ENCODE results near the gene SETBP1. TPM values are rescaled to one million over a fixed set of nuclear protein-coding genes. Genes with fewer than 3 reads are reported as not detected.

SETBP1 gene
- total RNA-seq, 1 experiment from 2014 or later, result 3.4 TPM

- Histone ChIP-seq H3K4me1 (ENCODE audit: low read length) (peaks cover 8% of the 10 kb centered on the region), H3K4me2 (ENCODE audit: low read depth, low read length, poor library complexity, severe bottlenecking) (no peak overlapping the region)
Observed at GRCh38 chr18:44899832-44900231, 219.1 kb downstream of the SETBP1 start.

GRCh38 chr18:44900627-44901026, 219.9 kb downstream of the SETBP1 start:
- H3K27ac ChIP-seq (ENCODE audit: low read length), result no peak overlapping the region
- no peaks in the 10 kb centered on the region for H3K9me3 ChIP-seq (ENCODE audit: low read length)
- no peak overlapping the region for H3K9ac ChIP-seq (ENCODE audit: low read length)
- H3K4me1 ChIP-seq (ENCODE audit: low read length), result peaks cover 8% of the 10 kb centered on the region
- no peak for DNase-seq
- H3K36me3 ChIP-seq (ENCODE audit: insufficient read depth, low read length), result no peaks in the 10 kb centered on the region
- no peaks in the 10 kb centered on the region for H4K20me1 ChIP-seq (ENCODE audit: insufficient read depth, low read depth, low read length)
- H3K4me2 ChIP-seq (ENCODE audit: low read depth, low read length, poor library complexity, severe bottlenecking), result no peak overlapping the region
- H3K27me3 ChIP-seq (ENCODE audit: low read length), result 0 out of 2 replicates have a peak, but pooled peaks cover 4% of the 10 kb centered on the region
- no peaks in the 10 kb centered on the region for H3K9me2 ChIP-seq (replicated peaks; ENCODE audit: insufficient read depth, low read length)
- no peaks in the 10 kb centered on the region for H3K79me2 ChIP-seq (ENCODE audit: low read length)
- no peak overlapping the region for H3K4me3 ChIP-seq (ENCODE audit: low read length)
- no peak overlapping the region for H2AFZ ChIP-seq (ENCODE audit: low read length)

More at GRCh38 chr18:44899832-44900231, 219.1 kb downstream of the SETBP1 start:
- no peaks in the 10 kb centered on the region for H4K20me1 ChIP-seq (ENCODE audit: insufficient read depth, low read depth, low read length)
- peak; percentile 58 for DNase-seq
- 0 out of 2 replicates have a peak, but pooled peaks cover 4% of the 10 kb centered on the region for H3K27me3 ChIP-seq (ENCODE audit: low read length)
- H3K9me3 ChIP-seq (ENCODE audit: low read length), result no peaks in the 10 kb centered on the region
- no peak overlapping the region for H3K9ac ChIP-seq (ENCODE audit: low read length)
- no peak overlapping the region for H2AFZ ChIP-seq (ENCODE audit: low read length)
- H3K79me2 ChIP-seq (ENCODE audit: low read length), result no peaks in the 10 kb centered on the region
- H3K27ac ChIP-seq (ENCODE audit: low read length), result no peak overlapping the region
- no peaks in the 10 kb centered on the region for H3K9me2 ChIP-seq (replicated peaks; ENCODE audit: insufficient read depth, low read length)
- no peaks in the 10 kb centered on the region for H3K36me3 ChIP-seq (ENCODE audit: insufficient read depth, low read length)
- no peak overlapping the region for H3K4me3 ChIP-seq (ENCODE audit: low read length)

GRCh38 chr18:44901283-44901682, 220.6 kb downstream of the SETBP1 start:
- no peak overlapping the region for H3K4me2 ChIP-seq (ENCODE audit: low read depth, low read length, poor library complexity, severe bottlenecking)
- H3K4me1 ChIP-seq (ENCODE audit: low read length), result peaks cover 8% of the 10 kb centered on the region
- H3K4me3 ChIP-seq (ENCODE audit: low read length), result no peak overlapping the region
- DNase-seq, result no peak
- H3K79me2 ChIP-seq (ENCODE audit: low read length), result no peaks in the 10 kb centered on the region
- H3K27me3 ChIP-seq (ENCODE audit: low read length), result 0 out of 2 replicates have a peak, but pooled peaks cover 4% of the 10 kb centered on the region
- H3K9me2 ChIP-seq (replicated peaks; ENCODE audit: insufficient read depth, low read length), result no peaks in the 10 kb centered on the region
- H2AFZ ChIP-seq (ENCODE audit: low read length), result no peak overlapping the region
- H3K36me3 ChIP-seq (ENCODE audit: insufficient read depth, low read length), result no peaks in the 10 kb centered on the region
- no peaks in the 10 kb centered on the region for H3K9me3 ChIP-seq (ENCODE audit: low read length)
- H3K9ac ChIP-seq (ENCODE audit: low read length), result no peak overlapping the region
- H4K20me1 ChIP-seq (ENCODE audit: insufficient read depth, low read depth, low read length), result no peaks in the 10 kb centered on the region
- no peak overlapping the region for H3K27ac ChIP-seq (ENCODE audit: low read length)

GRCh38 chr18:44903327-44903726, 222.6 kb downstream of the SETBP1 start:
- no peak overlapping the region for H3K4me3 ChIP-seq (ENCODE audit: low read length)
- peaks cover 8% of the 10 kb centered on the region for H3K4me1 ChIP-seq (ENCODE audit: low read length)
- no peaks in the 10 kb centered on the region for H3K79me2 ChIP-seq (ENCODE audit: low read length)
- no peak overlapping the region for H3K4me2 ChIP-seq (ENCODE audit: low read depth, low read length, poor library complexity, severe bottlenecking)
- no peak overlapping the region for H3K27ac ChIP-seq (ENCODE audit: low read length)
- no peak overlapping the region for H3K9ac ChIP-seq (ENCODE audit: low read length)
- no peaks in the 10 kb centered on the region for H3K9me3 ChIP-seq (ENCODE audit: low read length)
- DNase-seq, result no peak
- H3K36me3 ChIP-seq (ENCODE audit: insufficient read depth, low read length), result no peaks in the 10 kb centered on the region
- no peaks in the 10 kb centered on the region for H4K20me1 ChIP-seq (ENCODE audit: insufficient read depth, low read depth, low read length)
- H3K9me2 ChIP-seq (replicated peaks; ENCODE audit: insufficient read depth, low read length), result no peaks in the 10 kb centered on the region
- no peak overlapping the region for H2AFZ ChIP-seq (ENCODE audit: low read length)
- 0 out of 2 replicates have a peak, but pooled peaks cover 4% of the 10 kb centered on the region for H3K27me3 ChIP-seq (ENCODE audit: low read length)

- Histone ChIP-seq H3K9ac (ENCODE audit: low read length) (no peak overlapping the region), H3K9me3 (ENCODE audit: low read length) (no peaks in the 10 kb centered on the region), H3K4me2 (ENCODE audit: low read depth, low read length, poor library complexity, severe bottlenecking) (no peak overlapping the region), H3K36me3 (ENCODE audit: insufficient read depth, low read length) (no peaks in the 10 kb centered on the region), H3K79me2 (ENCODE audit: low read length) (no peaks in the 10 kb centered on the region), H3K9me2 (replicated peaks; ENCODE audit: insufficient read depth, low read length) (no peaks in the 10 kb centered on the region), H2AFZ (ENCODE audit: low read length) (no peak overlapping the region), H3K4me3 (ENCODE audit: low read length) (no peak overlapping the region), H4K20me1 (ENCODE audit: insufficient read depth, low read depth, low read length) (no peaks in the 10 kb centered on the region), H3K27ac (ENCODE audit: low read length) (no peak overlapping the region), H3K4me1 (ENCODE audit: low read length) (peaks cover 8% of the 10 kb centered on the region), H3K27me3 (ENCODE audit: low read length) (no peaks in the 10 kb centered on the region)
- DNase-seq, result no peak
Observed at GRCh38 chr18:44904768-44905167, 224.1 kb downstream of the SETBP1 start.

GRCh38 chr18:44909191-44909719, 228.6 kb downstream of the SETBP1 start:
- Histone ChIP-seq H3K9me2 (replicated peaks; ENCODE audit: insufficient read depth, low read length) (no peaks in the 10 kb centered on the region), H3K27ac (ENCODE audit: low read length) (no peak overlapping the region), H3K9me3 (ENCODE audit: low read length) (no peaks in the 10 kb centered on the region), H3K27me3 (ENCODE audit: low read length) (no peaks in the 10 kb centered on the region), H3K36me3 (ENCODE audit: insufficient read depth, low read length) (no peaks in the 10 kb centered on the region), H3K4me2 (ENCODE audit: low read depth, low read length, poor library complexity, severe bottlenecking) (no peak overlapping the region), H3K9ac (ENCODE audit: low read length) (no peak overlapping the region), H3K79me2 (ENCODE audit: low read length) (no peaks in the 10 kb centered on the region), H3K4me3 (ENCODE audit: low read length) (no peak overlapping the region), H3K4me1 (ENCODE audit: low read length) (no peaks in the 10 kb centered on the region), H4K20me1 (ENCODE audit: insufficient read depth, low read depth, low read length) (no peaks in the 10 kb centered on the region), H2AFZ (ENCODE audit: low read length) (no peak overlapping the region)
- no peak for DNase-seq

GRCh38 chr18:44911260-44911659, 230.6 kb downstream of the SETBP1 start:
- H3K4me2 ChIP-seq (ENCODE audit: low read depth, low read length, poor library complexity, severe bottlenecking), result no peak overlapping the region
- no peak overlapping the region for H3K27ac ChIP-seq (ENCODE audit: low read length)
- H3K4me1 ChIP-seq (ENCODE audit: low read length), result no peaks in the 10 kb centered on the region
- H3K4me3 ChIP-seq (ENCODE audit: low read length), result no peak overlapping the region
- no peak overlapping the region for H2AFZ ChIP-seq (ENCODE audit: low read length)
- no peaks in the 10 kb centered on the region for H3K79me2 ChIP-seq (ENCODE audit: low read length)
- no peaks in the 10 kb centered on the region for H4K20me1 ChIP-seq (ENCODE audit: insufficient read depth, low read depth, low read length)
- no peaks in the 10 kb centered on the region for H3K9me2 ChIP-seq (replicated peaks; ENCODE audit: insufficient read depth, low read length)
- H3K9me3 ChIP-seq (ENCODE audit: low read length), result no peaks in the 10 kb centered on the region
- H3K9ac ChIP-seq (ENCODE audit: low read length), result no peak overlapping the region
- no peaks in the 10 kb centered on the region for H3K36me3 ChIP-seq (ENCODE audit: insufficient read depth, low read length)
- no peaks in the 10 kb centered on the region for H3K27me3 ChIP-seq (ENCODE audit: low read length)
- DNase-seq, result no peak

- DNase-seq, result no peak
- H3K4me2 ChIP-seq (ENCODE audit: low read depth, low read length, poor library complexity, severe bottlenecking), result no peak overlapping the region
- H3K4me3 ChIP-seq (ENCODE audit: low read length), result no peak overlapping the region
Observed at GRCh38 chr18:44911773-44912172, 231.1 kb downstream of the SETBP1 start.

More at GRCh38 chr18:44911773-44912172, 231.1 kb downstream of the SETBP1 start:
- H3K9me3 ChIP-seq (ENCODE audit: low read length), result no peaks in the 10 kb centered on the region
- no peaks in the 10 kb centered on the region for H3K9me2 ChIP-seq (replicated peaks; ENCODE audit: insufficient read depth, low read length)
- H3K36me3 ChIP-seq (ENCODE audit: insufficient read depth, low read length), result no peaks in the 10 kb centered on the region
- H4K20me1 ChIP-seq (ENCODE audit: insufficient read depth, low read depth, low read length), result no peaks in the 10 kb centered on the region
- H2AFZ ChIP-seq (ENCODE audit: low read length), result no peak overlapping the region
- no peaks in the 10 kb centered on the region for H3K27me3 ChIP-seq (ENCODE audit: low read length)
- H3K79me2 ChIP-seq (ENCODE audit: low read length), result no peaks in the 10 kb centered on the region
- no peaks in the 10 kb centered on the region for H3K4me1 ChIP-seq (ENCODE audit: low read length)
- H3K9ac ChIP-seq (ENCODE audit: low read length), result no peak overlapping the region
- no peak overlapping the region for H3K27ac ChIP-seq (ENCODE audit: low read length)
